Neuronal stem cell (in vitro differentiated cells): ENCODE measurements around the gene C4orf50.

Experiments
- DNase-seq: peaks from one replicate; pipeline ENCODE4 v3.0.0-alpha.2; 2013; ENCODE audit warnings: low spot score
- H2AFZ ChIP-seq: one replicate; pipeline ENCODE4 v1.6.1; 2013; ENCODE audit warnings: mild to moderate bottlenecking, low read length, inconsistent platforms
- H2AK5ac ChIP-seq: 2 replicates; pipeline ENCODE4 v1.6.1; 2013; ENCODE audit warnings: low read depth, mild to moderate bottlenecking, inconsistent platforms, low read length, moderate library complexity, mixed read lengths
- H2BK120ac ChIP-seq: 2 replicates; pipeline ENCODE4 v1.6.1; 2013; ENCODE audit warnings: low read depth, mild to moderate bottlenecking, inconsistent platforms, low read length, moderate library complexity, mixed read lengths
- H2BK12ac ChIP-seq: one replicate; pipeline ENCODE4 v1.6.1; 2013; ENCODE audit warnings: low read length, inconsistent platforms
- H2BK15ac ChIP-seq: 2 replicates; pipeline ENCODE4 v1.6.1; 2013; ENCODE audit warnings: mild to moderate bottlenecking, low read length, inconsistent platforms, mixed read lengths
- H2BK5ac ChIP-seq: one replicate; pipeline ENCODE4 v1.6.1; 2013; ENCODE audit warnings: inconsistent platforms, mild to moderate bottlenecking, low read length, moderate library complexity
- H3K14ac ChIP-seq: one replicate; pipeline ENCODE4 v1.6.1; 2013; ENCODE audit warnings: low read length, inconsistent platforms
- H3K18ac ChIP-seq: 2 replicates; pipeline ENCODE4 v1.6.1; 2013; ENCODE audit warnings: low read length, inconsistent platforms
- H3K23ac ChIP-seq: 2 replicates; pipeline ENCODE4 v1.6.1; 2013; ENCODE audit warnings: low read depth, mild to moderate bottlenecking, mixed read lengths, low read length, inconsistent platforms; ENCODE audit not compliant: poor library complexity
- H3K27ac ChIP-seq: replicated peaks from 3 replicates; pipeline ENCODE4 v1.5.1; 2013; ENCODE audit warnings: low read length, inconsistent platforms
- H3K27me3 ChIP-seq, 3 experiments: 2 replicates each; pipeline ENCODE4 v1.6.1; 2013; ENCODE audit warnings: low read length in 3 of 3, mild to moderate bottlenecking in 2 of 3, inconsistent platforms in 1 of 3, low read depth in 1 of 3, mixed read lengths in 1 of 3, moderate library complexity in 1 of 3; ENCODE audit not compliant: control insufficient read depth in 3 of 3, insufficient read depth in 3 of 3
- H3K36me3 ChIP-seq, 2 donors: replicated peaks in 1 of 2; 2 replicates each; pipeline ENCODE4 v1.6.1; 2013; ENCODE audit warnings: low read length in 2 of 2; ENCODE audit not compliant: control insufficient read depth in 2 of 2, insufficient read depth in 2 of 2
- H3K4ac ChIP-seq: 2 replicates; pipeline ENCODE4 v1.6.1; 2013; ENCODE audit warnings: inconsistent platforms, mild to moderate bottlenecking, low read length, moderate library complexity
- H3K4me1 ChIP-seq, 2 donors: 1 replicate in 1 of 2; 2 replicates in 1 of 2; pipeline ENCODE4 v1.6.1; 2013; ENCODE audit warnings: low read length in 2 of 2, low read depth in 1 of 2; ENCODE audit not compliant: control insufficient read depth in 2 of 2, insufficient read depth in 1 of 2
- H3K4me2 ChIP-seq: one replicate; pipeline ENCODE4 v1.6.1; 2013; ENCODE audit warnings: mild to moderate bottlenecking, low read length, inconsistent platforms; ENCODE audit not compliant: insufficient read depth, poor library complexity, severe bottlenecking
- H3K4me3 ChIP-seq, 2 donors: 2 replicates each; pipeline ENCODE4 v1.5.1; 2013; ENCODE audit warnings: low read length in 2 of 2, mild to moderate bottlenecking in 2 of 2, inconsistent platforms in 1 of 2, moderate library complexity in 1 of 2
- H3K79me1 ChIP-seq: one replicate; pipeline ENCODE4 v1.6.1; 2013; ENCODE audit warnings: low read depth, mild to moderate bottlenecking, inconsistent platforms, low read length, moderate library complexity
- H3K9ac ChIP-seq: one replicate; pipeline ENCODE4 v1.6.1; 2013; ENCODE audit warnings: mild to moderate bottlenecking, low read depth, low read length, inconsistent platforms; ENCODE audit not compliant: poor library complexity
- H3K9me3 ChIP-seq, 2 donors: replicated peaks in 1 of 2; 2 replicates each; pipeline versions ENCODE3 to v1.6.1; 2013; ENCODE audit warnings: low read length in 2 of 2, mild to moderate bottlenecking in 2 of 2, inconsistent platforms in 1 of 2, low read depth in 1 of 2, mixed read lengths in 1 of 2, moderate library complexity in 1 of 2; ENCODE audit not compliant: control insufficient read depth in 2 of 2, insufficient read depth in 1 of 2
- H4K8ac ChIP-seq: one replicate; pipeline ENCODE4 v1.6.1; 2013; ENCODE audit warnings: low read depth, mild to moderate bottlenecking, inconsistent platforms, low read length, moderate library complexity
- H4K91ac ChIP-seq: one replicate; pipeline ENCODE4 v1.6.1; 2013; ENCODE audit warnings: low read length, low read depth, mild to moderate bottlenecking, inconsistent platforms; ENCODE audit not compliant: poor library complexity
- WGBS, 2 donors: extraction: QIAGEN DNeasy Blood & Tissue Kit; methylation state at CpG; one replicate each; pipeline ENCODE4 v1.1.7; 2013; ENCODE audit warnings: missing lambda C conversion rate in 2 of 2, mixed read lengths in 1 of 2; ENCODE audit not compliant: insufficient read length in 2 of 2, insufficient replicate concordance in 1 of 2; ENCODE audit errors: extremely low coverage in 2 of 2; 5-methylcytosine and 5-hydroxymethylcytosine counted together

Gene C4orf50

DNA sequence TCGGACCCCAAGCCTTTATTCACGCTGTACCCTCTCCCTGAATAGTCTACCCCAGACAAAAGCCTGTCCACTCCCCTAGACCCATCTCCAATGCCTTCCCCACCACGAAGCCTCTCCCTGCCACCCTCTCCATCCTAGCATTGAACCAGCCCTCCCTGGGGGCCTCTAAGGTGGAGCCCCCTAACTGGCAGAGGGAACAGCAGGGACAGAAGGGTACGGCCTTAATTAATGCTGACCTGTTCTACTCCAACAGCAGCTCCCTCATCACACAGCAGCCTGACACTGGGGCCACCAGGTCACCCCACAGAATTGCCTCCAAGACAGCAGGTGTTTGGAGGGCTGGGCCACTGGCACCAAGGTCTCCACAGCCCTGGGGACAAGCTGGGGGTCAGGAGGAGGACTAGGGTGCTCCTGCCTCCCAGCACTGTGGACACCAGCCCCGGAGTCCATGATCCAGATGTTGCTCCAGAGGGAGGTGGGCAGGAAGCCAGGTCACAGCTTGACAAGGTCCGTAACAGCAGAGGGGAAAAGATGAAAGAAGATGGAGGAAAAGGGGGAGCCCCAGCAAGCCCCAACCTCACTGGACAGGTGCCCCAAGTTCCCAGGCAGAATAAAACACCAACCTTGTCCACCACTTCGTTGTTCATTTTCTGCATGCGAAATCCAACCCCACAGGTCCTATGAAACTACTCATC, 129.1 kb downstream of the C4orf50 start:
- peaks cover 0 to 2% of the 10 kb centered on the region in 2 donors for H3K9me3 ChIP-seq
- peaks cover 21 to 27% of the 10 kb centered on the region in 2 donors for H3K4me1 ChIP-seq
- H3K4me3 ChIP-seq, result peak overlapping the region; percentile 70 to 87
- no peak overlapping the region for H3K14ac ChIP-seq
- H4K8ac ChIP-seq, result no peak overlapping the region
- H2BK120ac ChIP-seq, result peak overlapping the region; percentile 47
- no peak overlapping the region for H3K4ac ChIP-seq
- H2BK12ac ChIP-seq, result no peak overlapping the region
- H2BK15ac ChIP-seq, result peak overlapping the region; percentile 13
- peak overlapping the region; percentile 62 for H3K4me2 ChIP-seq
- peak overlapping the region; percentile 20 for H2AK5ac ChIP-seq
- H3K9ac ChIP-seq, result no peak overlapping the region
- peaks cover 0 to 15% of the 10 kb centered on the region in 2 donors for H3K36me3 ChIP-seq
- no peak overlapping the region for H3K23ac ChIP-seq
- H2BK5ac ChIP-seq, result no peak overlapping the region
- no peak overlapping the region for H3K27ac ChIP-seq
- no peak overlapping the region for H4K91ac ChIP-seq
- no peak overlapping the region for H3K18ac ChIP-seq
- WGBS, 2 donors, result no CpG with 5 or more reads among the region's 8 CpGs
- H3K27me3 ChIP-seq, result peaks cover 15 to 45% (median 32%) of the 10 kb centered on the region in 3 experiments
- no peak for DNase-seq
- peak overlapping the region; percentile 96 for H2AFZ ChIP-seq
- H3K79me1 ChIP-seq, result peaks cover 15% of the 10 kb centered on the region

- no peak overlapping the region for H3K4ac ChIP-seq
- H3K9ac ChIP-seq, result peak overlapping the region; percentile 93
- no peak overlapping the region for H3K27ac ChIP-seq
- H3K27me3 ChIP-seq, result peaks cover 15 to 38% (median 25%) of the 10 kb centered on the region in 3 experiments
- DNase-seq, result peak; percentile 71
- H3K18ac ChIP-seq, result peak overlapping the region; percentile 97
- peak overlapping the region; percentile 68 for H3K4me2 ChIP-seq
- H2BK15ac ChIP-seq, result no peak overlapping the region
- no peak overlapping the region for H3K14ac ChIP-seq
- H4K91ac ChIP-seq, result no peak overlapping the region
- H3K79me1 ChIP-seq, result peaks cover 17% of the 10 kb centered on the region
- H4K8ac ChIP-seq, result no peak overlapping the region
- H2BK12ac ChIP-seq, result peak overlapping the region; percentile 17
- peak overlapping the region; percentile 88 for H2BK5ac ChIP-seq
- peaks cover 0 to 21% of the 10 kb centered on the region in 2 donors for H3K36me3 ChIP-seq
- peak overlapping the region; percentile 65 for H2AK5ac ChIP-seq
- peak overlapping the region; percentile 47 for H2BK120ac ChIP-seq
- peak overlapping the region; percentile 87 to 95 for H3K4me3 ChIP-seq
- peaks cover 21 to 26% of the 10 kb centered on the region in 2 donors for H3K4me1 ChIP-seq
- no CpG with 5 or more reads among the region's 81 CpGs for WGBS, 2 donors
- peak overlapping the region; percentile 94 for H2AFZ ChIP-seq
- H3K9me3 ChIP-seq, result peaks cover 0 to 2% of the 10 kb centered on the region in 2 donors
- H3K23ac ChIP-seq, result peak overlapping the region; percentile 29
Observed at GRCh38 chr4:5888222-5889001, 129.8 kb downstream of the C4orf50 start.

DNA sequence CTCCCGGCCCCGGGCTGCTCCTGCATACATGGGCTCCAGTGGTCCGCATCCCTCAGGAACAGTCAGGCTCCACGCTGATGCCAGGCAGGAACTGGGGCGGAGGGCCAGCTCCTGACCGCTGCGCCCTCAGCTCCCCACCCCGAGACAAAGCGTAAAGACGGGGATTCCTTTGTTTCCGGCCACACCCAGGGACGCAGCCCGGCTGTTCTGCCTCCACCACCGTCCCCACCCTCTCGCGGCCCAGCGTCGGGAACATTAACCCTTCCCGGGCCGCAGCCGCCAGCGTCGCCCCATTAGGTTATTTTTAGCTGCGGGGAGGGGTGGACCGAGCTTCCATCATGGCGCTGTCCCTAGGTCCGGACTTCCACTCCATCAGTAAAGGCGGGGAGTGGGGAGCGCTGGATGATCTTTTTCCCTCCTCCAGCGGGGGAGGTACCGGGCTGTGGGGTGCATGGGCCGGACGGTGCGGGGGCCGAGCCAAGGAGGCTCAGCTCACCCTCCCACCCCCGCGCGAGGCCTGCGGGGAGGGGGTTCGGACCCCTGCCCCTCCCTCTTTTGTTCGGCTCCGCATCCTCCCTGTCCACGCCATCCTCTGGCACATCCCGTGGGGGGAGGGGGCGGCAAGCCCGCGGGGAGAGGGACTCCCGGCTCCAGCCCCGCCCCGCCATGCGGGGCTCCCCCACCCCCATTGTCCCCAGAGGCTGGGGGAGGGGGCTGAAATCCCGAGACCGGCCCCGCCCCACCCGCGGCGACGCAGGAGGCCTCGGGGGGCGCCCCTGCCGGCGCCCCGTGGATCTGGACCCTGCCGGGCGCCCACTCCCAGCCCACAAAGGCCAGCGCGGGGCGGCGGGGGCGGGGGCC, 130.6 kb downstream of the C4orf50 start:
- Histone ChIP-seq H4K91ac (no peak overlapping the region), H3K9me3 (peaks cover 0 to 2% of the 10 kb centered on the region in 2 donors), H3K14ac (no peak overlapping the region), H2BK12ac (peak overlapping the region; percentile 17), H3K4me1 (peaks cover 18 to 24% of the 10 kb centered on the region in 2 donors), H2BK5ac (peak overlapping the region; percentile 88), H3K18ac (peak overlapping the region; percentile 97), H3K4ac (peak overlapping the region; percentile 42), H4K8ac (no peak overlapping the region), H2BK15ac (no peak overlapping the region), H3K27ac (no peak overlapping the region), H2BK120ac (peak overlapping the region; percentile 73), H3K36me3 (peaks cover 0 to 21% of the 10 kb centered on the region in 2 donors), H2AK5ac (peak overlapping the region; percentile 65), H3K4me2 (peak overlapping the region; percentile 68), H3K9ac (peak overlapping the region; percentile 93), H3K79me1 (peaks cover 17% of the 10 kb centered on the region), H3K23ac (peak overlapping the region; percentile 82), H3K4me3 (peak overlapping the region; percentile 87 to 95), H3K27me3 (peaks cover 13 to 31% (median 19%) of the 10 kb centered on the region in 3 experiments), H2AFZ (peak overlapping the region; percentile 94)
- WGBS, 2 donors, result no CpG with 5 or more reads among the region's 70 CpGs
- no peak for DNase-seq
